ENCODE data around the gene COL6A2.
"Not testable (repeated sequence)": the region's sequence is repeated elsewhere in the genome, so short reads cannot be mapped to it uniquely, and the experiment has no call there.

The COL6A2 gene

DNA sequence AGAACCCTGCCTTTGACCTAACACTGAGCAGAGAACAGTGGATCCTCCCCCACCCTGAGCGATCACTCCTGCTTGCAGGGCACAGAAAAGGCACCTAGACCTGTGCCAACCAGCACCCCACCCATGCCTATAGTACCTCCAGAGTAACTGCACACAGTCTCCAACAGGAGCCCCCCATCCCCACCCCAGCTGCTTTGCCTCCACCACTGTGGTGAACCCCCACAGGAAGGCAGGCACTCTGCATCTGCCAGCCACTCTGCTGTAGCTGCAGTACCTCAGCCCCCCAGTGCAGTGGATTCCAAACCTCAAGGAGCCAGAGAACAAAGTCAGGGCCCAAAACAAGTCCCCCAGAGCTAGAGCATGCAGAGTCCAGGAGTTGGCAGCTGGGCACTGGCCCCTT lies 75.7 kb downstream of the COL6A2 start:
- no peak for DNase-seq (ENCODE audit: extremely low spot score)
- no peak for TF ChIP-seq ELF4 (IDR thresholded peaks at IDR 0.05)
- TF ChIP-seq CTBP1 (IDR thresholded peaks at IDR 0.05; ENCODE audit: borderline replicate concordance) = no peak
- TF ChIP-seq PKNOX1 (IDR thresholded peaks at IDR 0.05) = no peak
- TF ChIP-seq NFRKB (IDR thresholded peaks at IDR 0.05) = no peak
- no peak for TF ChIP-seq TARDBP (IDR thresholded peaks at IDR 0.05)
- no peak for TF ChIP-seq HDGF (IDR thresholded peaks at IDR 0.05; ENCODE audit: borderline replicate concordance)
- TF ChIP-seq ZNF384 (IDR thresholded peaks at IDR 0.05) = no peak
- no peak for TF ChIP-seq FOXM1 (IDR thresholded peaks at IDR 0.05; ENCODE audit: borderline replicate concordance)
- TF ChIP-seq SP1 (IDR thresholded peaks at IDR 0.05) = no peak
- TF ChIP-seq L3MBTL2 (conservative IDR thresholded peaks at IDR 0.05) = no peak
- ChIA-PET CTCF (no interaction called here), POLR2A (no interaction called here)

DNA sequence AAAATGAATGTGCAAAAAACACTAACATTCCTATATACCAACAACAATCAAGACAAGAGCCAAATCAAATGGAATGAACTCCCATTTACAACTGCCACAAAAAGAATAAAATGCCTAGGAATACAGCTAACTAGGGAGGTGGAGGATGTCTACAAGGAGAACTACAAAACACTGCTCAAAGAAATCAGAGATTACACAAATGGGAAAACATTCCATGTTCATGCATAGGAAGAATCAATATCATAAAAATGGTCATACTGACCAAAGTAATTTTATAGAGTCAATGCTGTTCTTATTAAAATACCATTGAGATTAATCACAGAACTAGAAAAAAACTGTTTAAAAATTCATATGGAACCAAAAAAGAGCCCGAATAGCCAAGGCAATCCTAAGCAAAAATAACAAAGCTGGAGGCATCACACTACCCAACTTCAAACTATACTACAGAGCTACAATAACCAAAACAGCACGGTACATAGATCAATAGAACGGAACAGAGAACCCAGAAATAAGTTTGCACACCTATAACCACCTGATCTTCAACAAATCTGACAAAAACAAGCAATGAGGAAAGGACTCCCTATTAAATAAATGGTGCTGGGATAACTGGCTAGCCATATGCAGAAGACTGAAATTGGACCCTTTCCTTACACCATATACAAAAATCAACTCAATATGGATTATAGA lies 78.7 kb downstream of the COL6A2 start:
- DNase-seq (ENCODE audit: extremely low spot score); POLR2A ChIA-PET; CTCF ChIA-PET: not testable (repeated sequence)

GRCh38 chr21:46178961-46179360 lies 81.0 kb downstream of the COL6A2 start:
- CTCF ChIA-PET = no interaction called here
- DNase-seq (ENCODE audit: extremely low spot score) = no peak
- POLR2A ChIA-PET = no interaction called here
- TF ChIP-seq L3MBTL2 (conservative IDR thresholded peaks at IDR 0.05) (no peak), FOXK2 (IDR thresholded peaks at IDR 0.05) (no peak), CTBP1 (IDR thresholded peaks at IDR 0.05; ENCODE audit: borderline replicate concordance) (no peak)

All from HEK293T (cell line).